ENCODE data around the gene LCE2C.

LCE2C gene

DNA sequence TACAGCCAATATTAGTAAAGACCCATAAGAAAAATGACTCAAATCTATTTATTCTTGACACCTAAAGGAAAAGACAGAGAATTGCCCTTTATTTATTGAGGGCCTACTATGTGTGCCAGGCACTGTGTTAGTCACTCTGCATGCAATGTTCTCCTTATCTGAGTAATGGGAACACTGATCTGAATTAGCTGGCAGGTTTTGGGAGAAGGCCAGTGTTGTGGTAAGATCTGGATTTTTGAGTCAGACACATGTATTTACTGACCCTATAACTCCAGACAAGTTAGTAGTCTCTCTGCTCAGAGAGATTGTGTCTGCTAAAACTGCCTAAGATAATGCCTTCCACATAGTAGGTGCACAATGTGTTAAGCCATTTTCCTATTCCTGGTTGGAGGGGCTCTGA is 50.2 kb downstream of the LCE2C start:
- no peak for DNase-seq (ENCODE audit: low read depth in 2 of 2)

Measured in stimulated activated CD4-positive, alpha-beta T cell treated with anti-CD3 and anti-CD28 coated beads, Interleukin-1b, Interleukin-23, amount 100 ng/mL, for 4 hours (primary cell).